Sigmoid colon (tissue), 4 donors: ENCODE measurements around the gene NFIA.

ENCODE experiments used
- CTCF ChIP-seq, 4 experiments: fragments of 450-650 bp in 3 of 4; fragments of 200-600 bp in 1 of 4; IDR thresholded peaks; one replicate each; pipeline ENCODE4 v1.5.1; 2016 to 2019; ENCODE audit warnings: antibody characterized with exemption in 4 of 4, mild to moderate bottlenecking in 3 of 4, moderate library complexity in 2 of 4
- EP300 ChIP-seq, 4 donors: sonication (generic); formaldehyde crosslinking; IDR thresholded peaks; one replicate each; pipeline ENCODE4 v1.6.1; 2017; ENCODE audit warnings: antibody characterized with exemption in 4 of 4
- POLR2A ChIP-seq, 2 donors: fragments of 450-650 bp; IDR thresholded peaks; one replicate each; pipeline ENCODE4 v1.6.1; 2016; ENCODE audit warnings: antibody characterized with exemption in 2 of 2, mild to moderate bottlenecking in 2 of 2, moderate library complexity in 2 of 2

GRCh38 chr1:61035880-61036279, 46.5 kb upstream of the NFIA start:
- TF ChIP-seq CTCF (IDR thresholded peaks at IDR 0.05): no peak
- no peak for TF ChIP-seq EP300 (IDR thresholded peaks at IDR 0.05)
- TF ChIP-seq POLR2A (IDR thresholded peaks at IDR 0.05): no peak
